Measurements from ENCODE around the gene TGFA.

TGFA gene

DNA sequence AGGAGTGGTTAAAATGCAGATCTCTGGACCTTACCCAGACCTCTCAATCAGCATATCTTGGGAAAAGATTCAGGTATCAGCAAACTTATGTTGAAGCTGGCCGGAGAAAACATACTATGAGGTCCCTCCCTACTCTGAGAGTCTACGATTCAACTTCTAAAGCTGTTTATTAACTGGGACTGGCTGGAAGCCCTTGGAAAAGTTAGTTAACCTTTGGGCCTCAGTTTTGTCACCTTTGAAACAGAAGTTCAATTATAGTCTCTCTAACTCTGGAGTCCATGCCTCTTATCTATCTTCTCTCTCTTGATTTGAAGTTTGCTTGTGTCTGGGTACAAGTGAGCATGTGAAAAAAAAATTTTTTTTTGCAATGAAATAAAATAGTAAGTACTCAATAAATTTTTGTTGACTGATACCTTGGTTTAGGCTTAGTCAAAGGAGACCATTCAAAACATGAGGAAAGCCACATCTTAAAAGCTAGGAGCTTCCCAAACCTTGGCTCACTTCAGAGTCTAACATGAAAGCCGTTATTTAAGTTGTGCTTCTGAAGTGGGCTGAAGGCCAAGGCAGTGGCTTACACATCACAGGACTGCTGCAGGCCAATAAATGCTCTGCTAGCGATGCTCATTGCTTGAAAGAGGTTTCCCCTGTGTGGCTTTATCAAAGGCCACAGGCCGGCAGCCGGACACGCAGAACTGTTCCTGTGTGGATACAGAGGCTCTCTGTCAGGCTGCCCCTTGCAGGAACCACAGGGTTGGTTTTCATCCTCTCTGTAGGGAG, 141.1 kb downstream of the TGFA start:
- Histone ChIP-seq H2BK12ac (ENCODE audit: low read length) (no peak overlapping the region), H3K14ac (ENCODE audit: low read length) (no peak overlapping the region), H4K91ac (ENCODE audit: low read depth, low read length, poor library complexity) (no peak overlapping the region), H3K9ac (ENCODE audit: low read depth, low read length, poor library complexity) (no peak overlapping the region), H3K18ac (ENCODE audit: low read length) (no peak overlapping the region), H2AFZ (ENCODE audit: low read length) (no peak overlapping the region), H3K36me3 (replicated peaks in 1 of 2; ENCODE audit: control insufficient read depth in 2 of 2, insufficient read depth in 2 of 2, low read length in 2 of 2) (no peaks in the 10 kb centered on the region), H4K8ac (ENCODE audit: low read depth, low read length) (no peak overlapping the region), H2BK15ac (ENCODE audit: low read length) (no peak overlapping the region), H3K4me3 (ENCODE audit: low read length in 2 of 2) (no peak overlapping the region), H3K79me1 (ENCODE audit: low read depth, low read length) (no peaks in the 10 kb centered on the region), H2AK5ac (ENCODE audit: low read depth, low read length) (no peak overlapping the region), H3K4me1 (ENCODE audit: control insufficient read depth in 2 of 2, insufficient read depth in 1 of 2, low read depth in 1 of 2, low read length in 2 of 2) (peaks cover 0 to 2% of the 10 kb centered on the region in 2 donors), H3K9me3 (replicated peaks in 1 of 2; ENCODE audit: control insufficient read depth in 2 of 2, insufficient read depth in 1 of 2, low read depth in 1 of 2, low read length in 2 of 2) (no peaks in the 10 kb centered on the region), H2BK120ac (ENCODE audit: low read depth, low read length) (no peak overlapping the region), H2BK5ac (ENCODE audit: low read length) (no peak overlapping the region), H3K4me2 (ENCODE audit: insufficient read depth, low read length, poor library complexity, severe bottlenecking) (no peak overlapping the region), H3K4ac (ENCODE audit: low read length) (no peak overlapping the region), H3K27ac (replicated peaks; ENCODE audit: low read length) (no peak overlapping the region), H3K27me3 (ENCODE audit: control insufficient read depth in 3 of 3, insufficient read depth in 3 of 3, low read depth in 1 of 3, low read length in 3 of 3) (peaks cover 0 to 45% (median 0%) of the 10 kb centered on the region in 3 experiments), H3K23ac (ENCODE audit: low read depth, low read length, poor library complexity) (no peak overlapping the region)
- WGBS, 2 donors (ENCODE audit: extremely low coverage in 2 of 2, insufficient read length in 2 of 2, insufficient replicate concordance in 1 of 2), result no CpG with 5 or more reads among the region's 7 CpGs
- DNase-seq (ENCODE audit: low spot score), result no peak

DNA sequence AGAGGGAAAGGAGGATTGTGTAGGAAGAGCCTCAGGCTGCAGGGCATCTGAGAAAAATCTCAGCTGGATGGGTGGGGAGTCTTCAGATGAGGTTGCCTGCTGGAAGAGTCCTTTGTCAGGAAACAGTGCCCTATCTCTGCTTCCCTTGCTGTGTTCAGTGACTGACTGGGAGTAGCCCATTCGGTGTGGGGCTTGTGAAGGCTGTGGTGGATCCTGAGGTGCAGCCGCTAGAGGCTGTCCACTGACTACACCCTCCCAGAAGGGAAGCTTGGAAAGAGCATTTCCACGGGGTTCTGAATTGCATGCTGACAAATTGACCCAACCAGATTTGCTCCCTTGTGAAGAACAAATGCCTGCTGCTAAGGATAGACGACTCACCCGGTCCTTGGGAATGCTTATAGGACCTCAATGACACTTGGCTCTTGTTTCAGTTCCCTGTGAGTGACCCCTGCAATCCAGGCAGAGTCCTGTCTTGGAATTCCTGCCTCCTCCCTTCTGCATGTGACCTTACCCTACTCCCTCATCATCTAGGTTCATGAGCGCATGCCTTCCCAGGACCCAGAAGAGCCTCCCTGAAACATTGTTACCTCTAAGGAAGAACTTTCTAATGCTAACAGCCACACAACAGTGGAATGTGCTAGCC, 142.0 kb downstream of the TGFA start:
- no peak overlapping the region for H2BK5ac ChIP-seq (ENCODE audit: low read length)
- no peak overlapping the region for H2AFZ ChIP-seq (ENCODE audit: low read length)
- H2AK5ac ChIP-seq (ENCODE audit: low read depth, low read length), result no peak overlapping the region
- H3K14ac ChIP-seq (ENCODE audit: low read length), result peak overlapping the region; percentile 6
- H3K9ac ChIP-seq (ENCODE audit: low read depth, low read length, poor library complexity), result no peak overlapping the region
- H3K79me1 ChIP-seq (ENCODE audit: low read depth, low read length), result no peaks in the 10 kb centered on the region
- H3K9me3 ChIP-seq (replicated peaks in 1 of 2; ENCODE audit: control insufficient read depth in 2 of 2, insufficient read depth in 1 of 2, low read depth in 1 of 2, low read length in 2 of 2), result no peaks in the 10 kb centered on the region
- no peak overlapping the region for H3K4ac ChIP-seq (ENCODE audit: low read length)
- no peak overlapping the region for H3K23ac ChIP-seq (ENCODE audit: low read depth, low read length, poor library complexity)
- no peak overlapping the region for H3K18ac ChIP-seq (ENCODE audit: low read length)
- no peak overlapping the region for H4K8ac ChIP-seq (ENCODE audit: low read depth, low read length)
- H3K4me1 ChIP-seq (ENCODE audit: control insufficient read depth in 2 of 2, insufficient read depth in 1 of 2, low read depth in 1 of 2, low read length in 2 of 2), result peaks cover 0 to 2% of the 10 kb centered on the region in 2 donors
- no peak overlapping the region for H3K4me3 ChIP-seq (ENCODE audit: low read length in 2 of 2)
- no peak overlapping the region for H2BK15ac ChIP-seq (ENCODE audit: low read length)
- no peak overlapping the region for H4K91ac ChIP-seq (ENCODE audit: low read depth, low read length, poor library complexity)
- DNase-seq (ENCODE audit: low spot score), result no peak
- no peak overlapping the region for H2BK12ac ChIP-seq (ENCODE audit: low read length)
- H3K27me3 ChIP-seq (ENCODE audit: control insufficient read depth in 3 of 3, insufficient read depth in 3 of 3, low read depth in 1 of 3, low read length in 3 of 3), result peaks cover 0 to 42% (median 0%) of the 10 kb centered on the region in 3 experiments
- no peak overlapping the region for H3K27ac ChIP-seq (replicated peaks; ENCODE audit: low read length)
- no peaks in the 10 kb centered on the region for H3K36me3 ChIP-seq (replicated peaks in 1 of 2; ENCODE audit: control insufficient read depth in 2 of 2, insufficient read depth in 2 of 2, low read length in 2 of 2)
- H2BK120ac ChIP-seq (ENCODE audit: low read depth, low read length), result no peak overlapping the region
- WGBS, 2 donors (ENCODE audit: extremely low coverage in 2 of 2, insufficient read length in 2 of 2, insufficient replicate concordance in 1 of 2), result no CpG with 5 or more reads among the region's 6 CpGs
- H3K4me2 ChIP-seq (ENCODE audit: insufficient read depth, low read length, poor library complexity, severe bottlenecking), result no peak overlapping the region

DNA sequence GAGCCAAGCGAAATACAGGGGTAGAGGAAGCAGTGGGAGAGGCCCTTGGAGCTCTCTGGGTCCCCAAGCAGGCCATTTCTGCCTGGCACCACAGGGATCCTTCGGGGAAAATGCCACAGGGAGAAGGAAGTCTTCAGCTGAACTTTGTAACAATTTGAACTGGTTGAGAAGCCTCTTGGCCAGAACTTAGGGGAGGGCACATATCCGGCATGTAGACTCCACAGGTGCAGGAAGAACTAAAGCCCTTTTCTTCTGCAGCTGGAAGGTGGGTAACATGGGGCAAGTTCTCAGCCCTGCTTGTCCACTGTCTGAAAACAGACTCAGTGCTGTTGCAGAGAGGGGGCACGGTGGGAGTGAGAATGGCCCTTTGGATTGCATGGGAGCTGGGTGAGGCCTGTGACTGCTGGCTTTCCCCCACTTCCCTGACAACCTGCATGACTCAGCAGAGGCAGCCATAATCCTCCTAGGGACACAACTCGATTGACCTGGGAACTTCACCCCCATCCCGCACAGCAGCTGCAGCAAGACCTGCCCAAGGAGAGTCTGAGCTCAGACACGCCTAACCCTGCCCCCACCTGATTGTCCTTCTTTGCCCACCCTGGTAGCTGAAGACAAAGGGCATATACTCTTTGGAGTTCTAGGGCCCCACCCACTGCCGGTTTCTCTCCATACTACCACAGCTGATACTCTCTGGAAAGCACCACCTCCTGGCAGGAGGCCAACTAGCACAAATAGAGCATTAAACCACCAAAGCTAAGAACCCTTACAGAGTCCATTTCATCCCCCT, 150.2 kb downstream of the TGFA start:
- H3K27ac ChIP-seq (replicated peaks; ENCODE audit: low read length), result no peak overlapping the region
- H2BK120ac ChIP-seq (ENCODE audit: low read depth, low read length), result no peak overlapping the region
- no peak overlapping the region for H2BK5ac ChIP-seq (ENCODE audit: low read length)
- H3K23ac ChIP-seq (ENCODE audit: low read depth, low read length, poor library complexity), result no peak overlapping the region
- H3K9me3 ChIP-seq (replicated peaks in 1 of 2; ENCODE audit: control insufficient read depth in 2 of 2, insufficient read depth in 1 of 2, low read depth in 1 of 2, low read length in 2 of 2), result peaks cover 0 to 2% of the 10 kb centered on the region in 2 donors
- no CpG with 5 or more reads among the region's 8 CpGs for WGBS, 2 donors (ENCODE audit: extremely low coverage in 2 of 2, insufficient read length in 2 of 2, insufficient replicate concordance in 1 of 2)
- peak overlapping the region; percentile 45 for H2AFZ ChIP-seq (ENCODE audit: low read length)
- H2BK12ac ChIP-seq (ENCODE audit: low read length), result no peak overlapping the region
- H3K79me1 ChIP-seq (ENCODE audit: low read depth, low read length), result no peaks in the 10 kb centered on the region
- H3K4me1 ChIP-seq (ENCODE audit: control insufficient read depth in 2 of 2, insufficient read depth in 1 of 2, low read depth in 1 of 2, low read length in 2 of 2), result no peaks in the 10 kb centered on the region
- peak overlapping the region; percentile 44 for H3K18ac ChIP-seq (ENCODE audit: low read length)
- H3K14ac ChIP-seq (ENCODE audit: low read length), result no peak overlapping the region
- no peak overlapping the region for H3K4me3 ChIP-seq (ENCODE audit: low read length in 2 of 2)
- no peak overlapping the region for H3K9ac ChIP-seq (ENCODE audit: low read depth, low read length, poor library complexity)
- no peak overlapping the region for H4K91ac ChIP-seq (ENCODE audit: low read depth, low read length, poor library complexity)
- no peak overlapping the region for H3K4me2 ChIP-seq (ENCODE audit: insufficient read depth, low read length, poor library complexity, severe bottlenecking)
- DNase-seq (ENCODE audit: low spot score), result no peak
- no peak overlapping the region for H4K8ac ChIP-seq (ENCODE audit: low read depth, low read length)
- H3K36me3 ChIP-seq (replicated peaks in 1 of 2; ENCODE audit: control insufficient read depth in 2 of 2, insufficient read depth in 2 of 2, low read length in 2 of 2), result no peaks in the 10 kb centered on the region
- no peak overlapping the region for H3K4ac ChIP-seq (ENCODE audit: low read length)
- no peak overlapping the region for H2BK15ac ChIP-seq (ENCODE audit: low read length)
- no peak overlapping the region for H2AK5ac ChIP-seq (ENCODE audit: low read depth, low read length)
- H3K27me3 ChIP-seq (ENCODE audit: control insufficient read depth in 3 of 3, insufficient read depth in 3 of 3, low read depth in 1 of 3, low read length in 3 of 3), result peaks cover 0 to 7% (median 0%) of the 10 kb centered on the region in 3 experiments

DNA sequence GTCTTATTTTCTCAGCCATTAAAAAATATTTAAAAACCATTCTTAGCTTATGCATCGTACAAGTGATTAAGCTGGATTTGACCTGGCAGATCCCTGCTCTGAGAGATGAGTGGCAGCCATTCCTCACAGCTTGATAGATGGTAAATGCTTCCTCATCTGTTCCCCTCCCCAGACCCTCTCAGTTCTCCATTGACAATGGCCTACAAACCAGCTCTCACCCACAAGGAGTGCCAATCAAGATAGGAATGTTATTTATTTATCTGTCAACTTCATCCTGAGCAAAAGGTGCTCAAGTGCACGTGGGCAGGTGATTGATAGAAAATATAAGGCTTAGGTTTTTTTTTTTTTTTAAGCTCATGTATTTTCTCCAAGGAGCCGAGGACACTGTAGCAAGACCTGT, 153.1 kb downstream of the TGFA start:
- no peak overlapping the region for H2BK12ac ChIP-seq (ENCODE audit: low read length)
- H4K8ac ChIP-seq (ENCODE audit: low read depth, low read length), result no peak overlapping the region
- no peak overlapping the region for H3K14ac ChIP-seq (ENCODE audit: low read length)
- H3K4ac ChIP-seq (ENCODE audit: low read length), result no peak overlapping the region
- no CpG with 5 or more reads among the region's 3 CpGs for WGBS, 2 donors (ENCODE audit: extremely low coverage in 2 of 2, insufficient read length in 2 of 2, insufficient replicate concordance in 1 of 2)
- no peak overlapping the region for H2BK120ac ChIP-seq (ENCODE audit: low read depth, low read length)
- no peak overlapping the region for H3K4me3 ChIP-seq (ENCODE audit: low read length in 2 of 2)
- H3K79me1 ChIP-seq (ENCODE audit: low read depth, low read length), result no peaks in the 10 kb centered on the region
- no peak overlapping the region for H2AK5ac ChIP-seq (ENCODE audit: low read depth, low read length)
- no peak overlapping the region for H2BK15ac ChIP-seq (ENCODE audit: low read length)
- peaks cover 0 to 11% (median 0%) of the 10 kb centered on the region in 3 experiments for H3K27me3 ChIP-seq (ENCODE audit: control insufficient read depth in 3 of 3, insufficient read depth in 3 of 3, low read depth in 1 of 3, low read length in 3 of 3)
- H2AFZ ChIP-seq (ENCODE audit: low read length), result no peak overlapping the region
- no peak overlapping the region for H3K23ac ChIP-seq (ENCODE audit: low read depth, low read length, poor library complexity)
- no peak overlapping the region for H3K27ac ChIP-seq (replicated peaks; ENCODE audit: low read length)
- H3K4me1 ChIP-seq (ENCODE audit: control insufficient read depth in 2 of 2, insufficient read depth in 1 of 2, low read depth in 1 of 2, low read length in 2 of 2), result no peaks in the 10 kb centered on the region
- no peak overlapping the region for H3K18ac ChIP-seq (ENCODE audit: low read length)
- H3K4me2 ChIP-seq (ENCODE audit: insufficient read depth, low read length, poor library complexity, severe bottlenecking), result no peak overlapping the region
- no peaks in the 10 kb centered on the region for H3K36me3 ChIP-seq (replicated peaks in 1 of 2; ENCODE audit: control insufficient read depth in 2 of 2, insufficient read depth in 2 of 2, low read length in 2 of 2)
- peaks cover 0 to 2% of the 10 kb centered on the region in 2 donors for H3K9me3 ChIP-seq (replicated peaks in 1 of 2; ENCODE audit: control insufficient read depth in 2 of 2, insufficient read depth in 1 of 2, low read depth in 1 of 2, low read length in 2 of 2)
- no peak overlapping the region for H3K9ac ChIP-seq (ENCODE audit: low read depth, low read length, poor library complexity)
- no peak overlapping the region for H2BK5ac ChIP-seq (ENCODE audit: low read length)
- H4K91ac ChIP-seq (ENCODE audit: low read depth, low read length, poor library complexity), result no peak overlapping the region
- no peak for DNase-seq (ENCODE audit: low spot score)
